Measurements from ENCODE around the gene SLC6A20. TPM values are rescaled to one million over a fixed set of nuclear protein-coding genes. Genes with fewer than 3 reads are reported as not detected.

SLC6A20 gene
- total RNA-seq, 3 donors from 2014 or later = 0.29 to 2.4 (median 1.2) TPM

DNA sequence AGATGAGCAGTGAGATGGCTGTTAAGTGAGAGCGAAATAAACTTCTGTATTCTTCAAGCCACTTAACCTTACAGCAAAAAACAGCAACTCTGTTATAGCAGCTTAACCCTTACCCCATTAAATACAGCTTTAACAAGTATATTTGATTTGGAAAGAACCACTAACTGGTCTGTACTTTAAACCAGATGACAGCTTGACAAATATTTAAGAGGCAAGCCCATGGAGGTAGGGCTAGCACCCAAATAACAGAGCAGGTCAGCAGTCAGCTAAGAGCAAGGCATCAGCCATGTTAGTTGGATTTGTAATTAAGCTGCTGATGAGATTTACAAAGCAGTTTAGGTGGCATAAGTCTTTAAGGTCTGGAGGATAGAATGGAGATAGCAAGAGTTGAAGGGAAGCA is 42.1 kb upstream of the SLC6A20 start:
- no peak for ATAC-seq
- Histone ChIP-seq H3K4me1 (ENCODE audit: low read depth) (peaks cover 9% of the 10 kb centered on the region), H3K4me3 (no peak overlapping the region), H3K36me3 (ENCODE audit: low read depth) (no peaks in the 10 kb centered on the region), H3K9me3 (no peaks in the 10 kb centered on the region)
- TF ChIP-seq, protein P1, sequence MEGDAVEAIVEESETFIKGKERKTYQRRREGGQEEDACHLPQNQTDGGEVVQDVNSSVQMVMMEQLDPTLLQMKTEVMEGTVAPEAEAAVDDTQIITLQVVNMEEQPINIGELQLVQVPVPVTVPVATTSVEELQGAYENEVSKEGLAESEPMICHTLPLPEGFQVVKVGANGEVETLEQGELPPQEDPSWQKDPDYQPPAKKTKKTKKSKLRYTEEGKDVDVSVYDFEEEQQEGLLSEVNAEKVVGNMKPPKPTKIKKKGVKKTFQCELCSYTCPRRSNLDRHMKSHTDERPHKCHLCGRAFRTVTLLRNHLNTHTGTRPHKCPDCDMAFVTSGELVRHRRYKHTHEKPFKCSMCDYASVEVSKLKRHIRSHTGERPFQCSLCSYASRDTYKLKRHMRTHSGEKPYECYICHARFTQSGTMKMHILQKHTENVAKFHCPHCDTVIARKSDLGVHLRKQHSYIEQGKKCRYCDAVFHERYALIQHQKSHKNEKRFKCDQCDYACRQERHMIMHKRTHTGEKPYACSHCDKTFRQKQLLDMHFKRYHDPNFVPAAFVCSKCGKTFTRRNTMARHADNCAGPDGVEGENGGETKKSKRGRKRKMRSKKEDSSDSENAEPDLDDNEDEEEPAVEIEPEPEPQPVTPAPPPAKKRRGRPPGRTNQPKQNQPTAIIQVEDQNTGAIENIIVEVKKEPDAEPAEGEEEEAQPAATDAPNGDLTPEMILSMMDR (IDR thresholded peaks at IDR 0.05) = no peak
- DNase-seq = no peak
- intact Hi-C loops (cut with DNase I, micrococcal nuclease) = no loop called here

GRCh38 chr3:45832699-45833098 is 36.4 kb upstream of the SLC6A20 start:
- TF ChIP-seq, protein P1 (IDR thresholded peaks at IDR 0.05) = no peak
- ATAC-seq (peak; percentile 33), DNase-seq (peak in 1 of 3 donors; percentile 44)
- no peaks in the 10 kb centered on the region for H3K9me3 ChIP-seq
- intact Hi-C loops (cut with DNase I, micrococcal nuclease) = no loop called here
- no peaks in the 10 kb centered on the region for H3K36me3 ChIP-seq (ENCODE audit: low read depth)
- H3K4me3 ChIP-seq = no peak overlapping the region
- H3K4me1 ChIP-seq (ENCODE audit: low read depth) = no peaks in the 10 kb centered on the region

- no peak for ATAC-seq
- no peak overlapping the region for H3K4me3 ChIP-seq
These were observed 33.8 kb upstream of the SLC6A20 start for GRCh38 chr3:45830121-45830520.

DNA sequence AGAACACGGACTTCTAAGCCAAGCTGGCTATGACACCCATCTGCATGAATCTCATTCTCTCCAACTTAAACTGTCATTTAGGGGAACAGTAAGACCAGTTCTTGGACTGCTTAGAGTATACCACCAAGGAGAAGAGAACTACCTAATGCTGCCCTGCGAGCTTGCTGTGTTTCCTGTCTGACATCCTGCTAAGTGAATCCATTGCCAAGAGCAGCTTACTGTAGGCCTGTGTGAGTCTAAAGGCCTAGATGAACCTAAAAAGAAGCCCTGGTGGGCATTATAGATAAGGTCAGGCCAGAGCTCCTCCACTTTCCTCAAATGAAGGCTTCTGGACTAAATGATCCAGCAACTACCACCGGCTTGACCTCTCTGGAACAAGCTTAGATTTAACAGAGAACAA is 30.6 kb upstream of the SLC6A20 start:
- DNase-seq = no peak
- no peak for ATAC-seq
- no peaks in the 10 kb centered on the region for H3K4me1 ChIP-seq (ENCODE audit: low read depth)
- no peaks in the 10 kb centered on the region for H3K9me3 ChIP-seq
- no peak overlapping the region for H3K4me3 ChIP-seq
- TF ChIP-seq, protein P1 (IDR thresholded peaks at IDR 0.05) = no peak
- H3K36me3 ChIP-seq (ENCODE audit: low read depth) = no peaks in the 10 kb centered on the region
- intact Hi-C loops (cut with DNase I, micrococcal nuclease) = no loop called here

More at GRCh38 chr3:45830121-45830520, 33.8 kb upstream of the SLC6A20 start:
- TF ChIP-seq, protein P1 (IDR thresholded peaks at IDR 0.05) = no peak
- no peak for DNase-seq
- H3K4me1 ChIP-seq (ENCODE audit: low read depth) = no peaks in the 10 kb centered on the region
- no peaks in the 10 kb centered on the region for H3K9me3 ChIP-seq
- H3K36me3 ChIP-seq (ENCODE audit: low read depth) = no peaks in the 10 kb centered on the region
- intact Hi-C loops (cut with DNase I, micrococcal nuclease) = no loop called here

GRCh38 chr3:45826321-45826720 is 30.0 kb upstream of the SLC6A20 start:
- no peaks in the 10 kb centered on the region for H3K36me3 ChIP-seq (ENCODE audit: low read depth)
- no peak for ATAC-seq
- intact Hi-C loops (cut with DNase I, micrococcal nuclease) = no loop called here

More at GRCh38 chr3:45826321-45826720, 30.0 kb upstream of the SLC6A20 start:
- H3K4me1 ChIP-seq (ENCODE audit: low read depth) = no peaks in the 10 kb centered on the region
- no peaks in the 10 kb centered on the region for H3K9me3 ChIP-seq
- H3K4me3 ChIP-seq = no peak overlapping the region
- TF ChIP-seq, protein P1 (IDR thresholded peaks at IDR 0.05) = no peak
- no peak for DNase-seq

All from mucosa of descending colon (tissue), 3 donors.